Transverse colon (tissue), 4 donors: ENCODE data around the gene PTHLH. TPM values are rescaled to one million over a fixed set of nuclear protein-coding genes. Genes with fewer than 3 reads are reported as not detected.

Experiments used
- DNase-seq: peaks from one replicate; pipeline ENCODE4 v3.0.0-alpha.2; 2019
- H3K27ac ChIP-seq, 4 donors: fragments of 200-600 bp; sonication (generic); 2 replicates each; pipeline ENCODE4 v1.5.1; 2016 to 2018; ENCODE audit warnings: inconsistent platforms in 4 of 4
- H3K27me3 ChIP-seq: fragments of 200-600 bp; sonication (generic); 2 replicates; pipeline ENCODE4 v1.5.1; 2017; ENCODE audit warnings: inconsistent platforms
- H3K36me3 ChIP-seq, 4 donors: fragments of 200-600 bp; sonication (generic); 2 replicates each; pipeline ENCODE4 v1.5.1; 2017 to 2019; ENCODE audit warnings: inconsistent platforms in 4 of 4
- H3K4me1 ChIP-seq, 4 donors: fragments of 200-600 bp; sonication (generic); 2 replicates each; pipeline ENCODE4 v1.5.1; 2017 to 2020; ENCODE audit warnings: inconsistent platforms in 4 of 4
- H3K4me3 ChIP-seq, 4 donors: fragments of 200-600 bp; sonication (generic); 1 replicate in 1 of 4; 2 replicates in 3 of 4; pipeline versions ENCODE4 v1.5.1 to v1.6.1; 2017 to 2019; ENCODE audit warnings: inconsistent platforms in 4 of 4
- H3K9me3 ChIP-seq, 2 donors: fragments of 200-600 bp; sonication (generic); 2 replicates each; pipeline ENCODE4 v1.5.1; 2017 to 2019; ENCODE audit warnings: inconsistent platforms in 2 of 2
- EP300 ChIP-seq: sonication (generic); formaldehyde crosslinking; IDR thresholded peaks from one replicate; pipeline ENCODE4 v1.6.1; 2017; ENCODE audit warnings: antibody characterized with exemption, low read depth
- POLR2A ChIP-seq: fragments of 450-650 bp; IDR thresholded peaks from one replicate; pipeline ENCODE4 v1.6.1; 2016; ENCODE audit warnings: antibody characterized with exemption, mild to moderate bottlenecking, moderate library complexity
- POLR2AphosphoS5 ChIP-seq, 3 donors: sonication (generic); formaldehyde crosslinking; IDR thresholded peaks; one replicate each; pipeline ENCODE4 v1.6.1; 2016; ENCODE audit warnings: antibody characterized with exemption in 3 of 3
- WGBS, 2 donors: methylation state at CpG; one replicate each; pipeline ENCODE4 v1.1.5; 2018; ENCODE audit warnings: low coverage in 1 of 2; 5-methylcytosine and 5-hydroxymethylcytosine counted together
- in situ Hi-C, 4 donors: fragments of 200-750 bp; cut with MboI; loops; one replicate each; pipeline versions ENCODE4 v1.15.0 to v1.15.1; 2017; ENCODE audit warnings: low sequenced_read_pairs in 3 of 4, low pct_ligation_motif_present in 1 of 4, low pct_unique_long_range_greater_than_20kb in 1 of 4
- intact Hi-C: fragments of 100-400 bp; cut with DNase I; formaldehyde crosslinking; loops from one replicate; pipeline ENCODE4 v1.15.1; 2023; ENCODE audit warnings: low total_unique reads
- total RNA-seq, 4 donors: library from RNA; depleted of rRNA; stranded (reverse); fragments of >200 nt; gene quantifications; one replicate each; pipeline ENCODE4 v1.1.0, GENCODE V29; 2016
- TF ChIP-seq, protein P1 (sequence below), 5 experiments: fragments of 200-600 bp in 3 of 5; fragments of 450-650 bp in 2 of 5; sonication (generic) in 3 of 5; IDR thresholded peaks; 1 replicate in 2 of 5; 2 replicates in 3 of 5; pipeline ENCODE4 v1.5.1; 2016 to 2017; ENCODE audit warnings: antibody characterized with exemption in 5 of 5, inconsistent platforms in 3 of 5, mild to moderate bottlenecking in 2 of 5, moderate library complexity in 1 of 5

Gene PTHLH
- total RNA-seq, 4 donors from 2014 or later, result 0.68 to 0.79 TPM; not detected in 2

DNA sequence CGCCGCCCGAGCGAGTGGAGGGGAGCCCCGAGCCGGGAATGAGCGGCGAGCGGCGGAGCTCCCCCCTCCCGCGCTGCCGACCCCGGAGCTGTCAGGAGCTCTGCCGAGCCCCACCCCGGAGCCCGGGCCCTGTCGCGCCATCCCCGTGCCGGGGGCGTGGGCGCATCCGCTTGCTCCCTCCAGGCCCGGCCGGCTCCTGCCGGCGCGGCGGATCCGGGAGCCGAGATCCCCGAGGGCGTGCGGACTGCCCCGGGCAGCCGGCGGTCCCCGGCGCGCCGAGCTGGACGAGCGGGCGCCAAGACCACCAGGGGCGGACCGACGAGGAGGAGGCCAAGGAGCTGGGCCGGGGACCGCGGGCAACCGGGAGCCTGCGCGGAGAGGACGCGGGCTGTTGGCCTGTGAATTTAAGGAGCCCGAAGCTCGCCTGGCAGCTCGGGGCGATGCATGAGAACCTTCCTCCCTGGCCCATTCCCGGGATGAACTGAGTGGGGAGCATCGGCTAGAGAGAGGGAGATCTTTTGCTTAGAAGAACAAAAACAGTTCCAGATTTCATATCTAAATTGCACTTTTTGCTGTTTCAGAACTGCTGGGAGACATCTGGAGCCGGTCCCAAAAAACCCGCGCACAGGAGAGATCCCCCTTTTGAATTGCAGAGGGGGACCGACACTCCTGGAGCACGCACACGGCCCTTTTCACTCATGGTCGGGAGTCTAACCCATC is 2.0 kb downstream of the PTHLH start:
- peak overlapping the region; percentile 13 to 67 (median 34) for H3K4me3 ChIP-seq
- peaks cover 99% of the 10 kb centered on the region for H3K27me3 ChIP-seq
- peak overlapping the region; percentile 32 to 49 (median 44) for H3K27ac ChIP-seq
- H3K4me1 ChIP-seq, result peaks cover 0 to 31% (median 17%) of the 10 kb centered on the region in 4 donors
- in situ Hi-C loops (no loop called here), intact Hi-C loops (no loop called here)
- no peak for DNase-seq
- H3K36me3 ChIP-seq, result no peaks in the 10 kb centered on the region
- H3K9me3 ChIP-seq, result no peaks in the 10 kb centered on the region
- WGBS, 2 donors, result 12% methylated on average over 6 to 18 of the region's 69 CpGs
- TF ChIP-seq EP300 (no peak), POLR2A (no peak), POLR2AphosphoS5 (IDR thresholded peaks at IDR 0.05) (no peak)
- TF ChIP-seq, protein P1, sequence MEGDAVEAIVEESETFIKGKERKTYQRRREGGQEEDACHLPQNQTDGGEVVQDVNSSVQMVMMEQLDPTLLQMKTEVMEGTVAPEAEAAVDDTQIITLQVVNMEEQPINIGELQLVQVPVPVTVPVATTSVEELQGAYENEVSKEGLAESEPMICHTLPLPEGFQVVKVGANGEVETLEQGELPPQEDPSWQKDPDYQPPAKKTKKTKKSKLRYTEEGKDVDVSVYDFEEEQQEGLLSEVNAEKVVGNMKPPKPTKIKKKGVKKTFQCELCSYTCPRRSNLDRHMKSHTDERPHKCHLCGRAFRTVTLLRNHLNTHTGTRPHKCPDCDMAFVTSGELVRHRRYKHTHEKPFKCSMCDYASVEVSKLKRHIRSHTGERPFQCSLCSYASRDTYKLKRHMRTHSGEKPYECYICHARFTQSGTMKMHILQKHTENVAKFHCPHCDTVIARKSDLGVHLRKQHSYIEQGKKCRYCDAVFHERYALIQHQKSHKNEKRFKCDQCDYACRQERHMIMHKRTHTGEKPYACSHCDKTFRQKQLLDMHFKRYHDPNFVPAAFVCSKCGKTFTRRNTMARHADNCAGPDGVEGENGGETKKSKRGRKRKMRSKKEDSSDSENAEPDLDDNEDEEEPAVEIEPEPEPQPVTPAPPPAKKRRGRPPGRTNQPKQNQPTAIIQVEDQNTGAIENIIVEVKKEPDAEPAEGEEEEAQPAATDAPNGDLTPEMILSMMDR (IDR thresholded peaks at IDR 0.05), result no peak

DNA sequence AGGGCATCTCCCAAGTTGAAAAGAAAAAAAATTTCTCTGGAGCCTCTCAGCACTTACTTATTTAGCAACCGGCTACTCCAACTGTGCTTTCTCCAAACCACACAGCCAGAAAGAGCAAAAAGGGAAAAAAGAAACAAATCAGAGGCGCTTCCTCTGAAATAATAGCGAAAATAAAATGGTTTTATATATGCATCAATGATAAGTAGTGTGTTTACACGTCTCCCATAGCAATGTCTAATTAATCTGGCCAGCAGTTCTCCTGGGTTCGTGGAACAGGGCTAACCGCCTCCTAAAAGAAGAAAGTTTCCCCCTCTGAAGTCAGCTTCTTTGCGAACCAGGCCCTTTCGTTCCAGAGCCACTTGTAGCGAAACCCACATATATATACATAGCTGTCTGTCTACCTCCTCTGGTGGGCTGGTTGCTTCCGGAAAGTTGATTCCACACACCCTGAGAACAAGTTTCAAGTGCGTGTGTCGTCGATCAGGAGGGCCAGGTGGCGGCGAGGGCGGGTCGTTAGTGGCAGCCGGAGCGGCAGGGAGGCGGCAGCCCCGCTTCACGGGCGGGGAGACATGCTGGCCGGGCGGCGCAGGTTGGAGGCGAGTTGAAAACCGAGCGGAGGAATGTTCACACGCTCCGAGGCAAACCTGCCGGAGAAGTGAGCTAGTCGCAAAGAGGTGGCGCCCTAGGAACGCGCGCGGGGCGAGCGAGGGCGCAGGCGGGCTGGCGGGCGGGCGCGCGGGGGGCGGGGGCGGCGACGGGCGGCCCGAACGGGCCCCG is 2.7 kb downstream of the PTHLH start:
- WGBS, 2 donors, result 1 to 2% methylated on average over 11 to 35 of the region's 55 CpGs
- intact Hi-C loops, result no loop called here

DNA sequence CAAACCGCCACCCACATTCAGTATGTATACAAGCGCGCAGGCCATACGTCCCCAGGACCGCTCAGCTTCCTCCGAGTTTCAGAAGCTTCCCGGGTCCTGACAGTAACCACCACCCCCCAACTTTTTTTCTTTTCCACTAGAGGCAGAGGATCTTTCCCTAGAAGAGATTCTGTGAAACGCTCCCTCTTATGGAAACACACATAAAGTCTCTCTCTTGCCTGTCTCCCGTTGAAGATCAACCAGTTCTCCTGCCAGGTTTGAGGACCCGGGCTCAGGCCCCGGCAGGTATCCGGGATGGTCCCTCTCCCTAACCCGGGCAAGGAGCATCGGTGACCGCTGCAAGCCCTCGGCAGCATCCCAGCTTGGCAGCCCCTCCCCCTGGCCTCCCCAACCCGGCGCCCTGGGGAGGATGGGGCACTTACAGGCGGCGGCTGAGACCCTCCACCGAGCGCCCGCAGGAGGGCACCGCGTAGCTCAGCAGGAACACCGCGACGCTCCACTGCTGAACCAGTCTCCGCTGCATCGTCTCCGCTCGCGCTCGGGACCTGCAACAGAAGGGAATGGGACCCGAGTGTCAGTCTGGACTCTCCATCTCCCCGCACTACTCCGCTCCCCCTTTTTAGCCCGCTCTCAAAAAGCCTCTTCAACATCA is 3.4 kb downstream of the PTHLH start:
- intact Hi-C loops (no loop called here), in situ Hi-C loops (no loop called here)
- Histone ChIP-seq H3K4me3 (peak overlapping the region in 3 of 4 donors; percentile 27 to 67 (median 42)), H3K27ac (peak overlapping the region in 3 of 4 donors; percentile 10 to 41 (median 36)), H3K27me3 (peaks cover 95% of the 10 kb centered on the region), H3K36me3 (no peaks in the 10 kb centered on the region), H3K4me1 (peaks cover 0 to 21% (median 13%) of the 10 kb centered on the region in 4 donors), H3K9me3 (no peaks in the 10 kb centered on the region)
- WGBS, 2 donors, result 7 to 30% methylated on average over 6 to 38 of the region's 38 CpGs
- no peak for DNase-seq
- TF ChIP-seq EP300 (no peak), POLR2AphosphoS5 (IDR thresholded peaks at IDR 0.05) (no peak), POLR2A (no peak)
- TF ChIP-seq, protein P1 (IDR thresholded peaks at IDR 0.05), result no peak

More for the DNA sequence above, 2.7 kb downstream of the PTHLH start:
- Histone ChIP-seq H3K4me3 (peak overlapping the region; percentile 12 to 67 (median 34)), H3K9me3 (no peaks in the 10 kb centered on the region), H3K27ac (peak overlapping the region; percentile 32 to 53 (median 38)), H3K27me3 (peaks cover 99% of the 10 kb centered on the region), H3K36me3 (no peaks in the 10 kb centered on the region), H3K4me1 (peaks cover 0 to 24% (median 13%) of the 10 kb centered on the region in 4 donors)
- in situ Hi-C loops, result no loop called here
- DNase-seq, result peak; percentile 37
- no peak for TF ChIP-seq EP300
- no peak for TF ChIP-seq POLR2AphosphoS5 (IDR thresholded peaks at IDR 0.05)
- TF ChIP-seq, protein P1 (IDR thresholded peaks at IDR 0.05), result no peak
- TF ChIP-seq POLR2A, result no peak

DNA sequence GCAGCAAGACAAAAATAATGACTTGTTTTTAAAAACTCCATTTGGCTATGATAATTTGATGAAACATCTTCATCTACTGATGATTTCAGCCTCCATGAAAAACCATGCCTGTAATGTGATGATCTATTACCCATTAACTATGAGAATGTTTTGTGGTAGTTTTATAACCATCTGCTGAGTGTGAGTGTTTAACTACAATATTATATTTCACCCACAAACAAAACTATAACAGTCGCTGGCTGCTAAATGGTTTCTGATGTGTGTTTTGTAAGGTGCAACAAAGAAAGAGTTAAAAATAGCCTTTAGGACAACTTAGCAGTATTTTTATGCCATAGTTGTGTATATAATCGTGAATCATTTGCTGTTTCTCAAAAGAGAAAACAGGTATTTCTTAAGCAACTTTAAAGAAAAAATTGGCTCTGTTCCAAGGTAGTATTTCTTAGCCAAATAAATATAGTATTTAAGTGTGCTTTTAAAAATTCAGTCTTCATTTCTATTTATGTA is 4.9 kb downstream of the PTHLH start:
- DNase-seq, result no peak
- in situ Hi-C loops (no loop called here), intact Hi-C loops (no loop called here)
- H3K4me1 ChIP-seq, result peaks cover 0 to 21% (median 13%) of the 10 kb centered on the region in 4 donors
- H3K27ac ChIP-seq, result no peak overlapping the region
- H3K9me3 ChIP-seq, result no peaks in the 10 kb centered on the region
- peaks cover 87% of the 10 kb centered on the region for H3K27me3 ChIP-seq
- H3K4me3 ChIP-seq, result no peak overlapping the region
- no peaks in the 10 kb centered on the region for H3K36me3 ChIP-seq
- WGBS, 2 donors, result 24 to 54% methylated on average over 2 of the region's 2 CpGs
- TF ChIP-seq POLR2A, result no peak
- TF ChIP-seq, protein P1 (IDR thresholded peaks at IDR 0.05), result no peak
